Naive B cell (primary cell): ENCODE results near the gene FHIT. TPM values are rescaled to one million over a fixed set of nuclear protein-coding genes. Genes with fewer than 3 reads are reported as not detected.

Experiments used
- ATAC-seq, 2 donors: fragments of 150-1000 bp; cut with Tn5 transposase; 2 replicates each; pipeline ENCODE4 v1.10.0; 2021; ENCODE audit warnings: low read depth in 2 of 2, mild to moderate bottlenecking in 2 of 2, moderate library complexity in 2 of 2
- DNase-seq: peaks from one replicate; pipeline ENCODE4 v3.0.0; 2022
- H3K27ac Mint-ChIP-seq, 6 donors: one replicate each; pipeline ENCODE4 v1.8.0; 2020 to 2022; ENCODE audit warnings: mild to moderate bottlenecking in 6 of 6, mixed read lengths in 6 of 6, moderate library complexity in 5 of 6, inconsistent platforms in 2 of 6
- H3K27me3 Mint-ChIP-seq, 3 donors: one replicate each; pipeline ENCODE4 v1.8.0; 2021 to 2022; ENCODE audit warnings: mixed read lengths in 3 of 3, mild to moderate bottlenecking in 1 of 3
- H3K36me3 Mint-ChIP-seq, 2 donors: one replicate each; pipeline ENCODE4 v1.8.0; 2020 to 2022; ENCODE audit warnings: mixed read lengths in 2 of 2, inconsistent platforms in 1 of 2, mild to moderate bottlenecking in 1 of 2
- H3K4me1 Mint-ChIP-seq, 3 donors: one replicate each; pipeline ENCODE4 v1.8.0; 2020 to 2022; ENCODE audit warnings: mixed read lengths in 3 of 3, inconsistent platforms in 1 of 3, mild to moderate bottlenecking in 1 of 3, moderate library complexity in 1 of 3
- H3K4me3 Mint-ChIP-seq, 8 donors: one replicate each; pipeline ENCODE4 v1.8.0; 2020 to 2022; ENCODE audit warnings: mild to moderate bottlenecking in 8 of 8, mixed read lengths in 8 of 8, moderate library complexity in 8 of 8, inconsistent platforms in 2 of 8
- H3K9me3 Mint-ChIP-seq, 7 donors: one replicate each; pipeline ENCODE4 v1.8.0; 2020 to 2022; ENCODE audit warnings: mixed read lengths in 7 of 7, mild to moderate bottlenecking in 5 of 7, inconsistent platforms in 2 of 7, moderate library complexity in 1 of 7
- polyA plus RNA-seq, 6 donors: library from polyadenylated mRNA; unstranded; fragments of 300-500 nt; fragmentation: Illumina TruSeq; gene quantifications; one replicate each; pipeline ENCODE4 v1.2.3, GENCODE V29; 2021; ENCODE audit warnings: low read depth in 6 of 6

The FHIT gene
- polyA plus RNA-seq, 6 donors from 2014 or later = 3.2 to 12.6 (median 7.1) TPM

GRCh38 chr3:59756934-59757333 is 1494.3 kb downstream of the FHIT start:
- Mint-ChIP-seq H3K9me3 (peaks cover 0 to 4% (median 0%) of the 10 kb centered on the region in 7 donors), H3K4me3 (no peak overlapping the region), H3K4me1 (peaks cover 0 to 3% (median 0%) of the 10 kb centered on the region in 3 donors), H3K27ac (no peak overlapping the region), H3K27me3 (no peaks in the 10 kb centered on the region), H3K36me3 (peaks cover 0 to 6% of the 10 kb centered on the region in 2 donors)
- DNase-seq (no peak), ATAC-seq (no peak)

- Mint-ChIP-seq H3K27ac (no peak overlapping the region), H3K9me3 (peaks cover 0 to 4% (median 0%) of the 10 kb centered on the region in 7 donors), H3K36me3 (peaks cover 0 to 6% of the 10 kb centered on the region in 2 donors), H3K4me3 (no peak overlapping the region), H3K27me3 (no peaks in the 10 kb centered on the region), H3K4me1 (no peaks in the 10 kb centered on the region)
- DNase-seq (no peak), ATAC-seq (no peak)
These were observed 1496.7 kb downstream of the FHIT start for GRCh38 chr3:59754456-59755129.

- Mint-ChIP-seq H3K27ac (no peak overlapping the region), H3K27me3 (no peaks in the 10 kb centered on the region), H3K9me3 (peaks cover 0 to 4% (median 0%) of the 10 kb centered on the region in 7 donors), H3K4me3 (no peak overlapping the region), H3K4me1 (no peaks in the 10 kb centered on the region), H3K36me3 (peaks cover 0 to 6% of the 10 kb centered on the region in 2 donors)
- no peak for ATAC-seq
- no peak for DNase-seq
These were observed 1497.3 kb downstream of the FHIT start for GRCh38 chr3:59753808-59754450.

GRCh38 chr3:59752925-59753324 is 1498.3 kb downstream of the FHIT start:
- peaks cover 0 to 4% (median 0%) of the 10 kb centered on the region in 7 donors for H3K9me3 Mint-ChIP-seq
- ATAC-seq (no peak), DNase-seq (no peak)
- no peak overlapping the region for H3K27ac Mint-ChIP-seq
- no peak overlapping the region for H3K4me3 Mint-ChIP-seq
- no peaks in the 10 kb centered on the region for H3K27me3 Mint-ChIP-seq
- H3K36me3 Mint-ChIP-seq = peaks cover 0 to 6% of the 10 kb centered on the region in 2 donors
- no peaks in the 10 kb centered on the region for H3K4me1 Mint-ChIP-seq

GRCh38 chr3:59751606-59752005 is 1499.6 kb downstream of the FHIT start:
- H3K4me1 Mint-ChIP-seq = no peaks in the 10 kb centered on the region
- ATAC-seq = no peak
- no peak for DNase-seq
- H3K36me3 Mint-ChIP-seq = peaks cover 0 to 6% of the 10 kb centered on the region in 2 donors
- H3K4me3 Mint-ChIP-seq = no peak overlapping the region
- no peak overlapping the region for H3K27ac Mint-ChIP-seq
- H3K27me3 Mint-ChIP-seq = no peaks in the 10 kb centered on the region
- peaks cover 0 to 4% (median 0%) of the 10 kb centered on the region in 7 donors for H3K9me3 Mint-ChIP-seq

GRCh38 chr3:59750391-59750790 is 1500.9 kb downstream of the FHIT start:
- peaks cover 0 to 10% (median 0%) of the 10 kb centered on the region in 7 donors for H3K9me3 Mint-ChIP-seq
- H3K4me3 Mint-ChIP-seq = no peak overlapping the region
- ATAC-seq (no peak), DNase-seq (no peak)
- peaks cover 0 to 6% of the 10 kb centered on the region in 2 donors for H3K36me3 Mint-ChIP-seq
- H3K4me1 Mint-ChIP-seq = no peaks in the 10 kb centered on the region
- H3K27ac Mint-ChIP-seq = no peak overlapping the region
- H3K27me3 Mint-ChIP-seq = no peaks in the 10 kb centered on the region

GRCh38 chr3:59749291-59749690 is 1502.0 kb downstream of the FHIT start:
- Mint-ChIP-seq H3K4me1 (no peaks in the 10 kb centered on the region), H3K4me3 (no peak overlapping the region), H3K9me3 (peaks cover 0 to 10% (median 0%) of the 10 kb centered on the region in 7 donors), H3K27ac (no peak overlapping the region), H3K27me3 (no peaks in the 10 kb centered on the region), H3K36me3 (peaks cover 0 to 6% of the 10 kb centered on the region in 2 donors)
- no peak for ATAC-seq
- DNase-seq = no peak

GRCh38 chr3:59746585-59746984 is 1504.7 kb downstream of the FHIT start:
- no peak overlapping the region for H3K27ac Mint-ChIP-seq
- H3K4me3 Mint-ChIP-seq = no peak overlapping the region
- ATAC-seq = no peak

GRCh38 chr3:59737241-59737640 is 1514.0 kb downstream of the FHIT start:
- Mint-ChIP-seq H3K27me3 (no peaks in the 10 kb centered on the region), H3K4me1 (peaks cover under 1 to 6% (median 3%) of the 10 kb centered on the region in 3 donors), H3K27ac (no peak overlapping the region), H3K36me3 (no peaks in the 10 kb centered on the region), H3K9me3 (no peaks in the 10 kb centered on the region), H3K4me3 (no peak overlapping the region)
- ATAC-seq (no peak), DNase-seq (no peak)

More at GRCh38 chr3:59746585-59746984, 1504.7 kb downstream of the FHIT start:
- no peak for DNase-seq
- peaks cover 0 to 10% (median 0%) of the 10 kb centered on the region in 7 donors for H3K9me3 Mint-ChIP-seq
- H3K27me3 Mint-ChIP-seq = no peaks in the 10 kb centered on the region
- no peaks in the 10 kb centered on the region for H3K4me1 Mint-ChIP-seq
- H3K36me3 Mint-ChIP-seq = no peaks in the 10 kb centered on the region

- no peaks in the 10 kb centered on the region for H3K9me3 Mint-ChIP-seq
- no peaks in the 10 kb centered on the region for H3K36me3 Mint-ChIP-seq
These were observed 1517.2 kb downstream of the FHIT start for GRCh38 chr3:59734061-59734460.

GRCh38 chr3:59733041-59733809 is 1518.0 kb downstream of the FHIT start:
- Mint-ChIP-seq H3K4me1 (peaks cover 10 to 14% (median 13%) of the 10 kb centered on the region in 3 donors), H3K4me3 (no peak overlapping the region), H3K27ac (no peak overlapping the region)

More at GRCh38 chr3:59734061-59734460, 1517.2 kb downstream of the FHIT start:
- H3K4me3 Mint-ChIP-seq = no peak overlapping the region
- no peak overlapping the region for H3K27ac Mint-ChIP-seq
- ATAC-seq (no peak), DNase-seq (no peak)
- H3K27me3 Mint-ChIP-seq = no peaks in the 10 kb centered on the region
- peaks cover 10 to 14% (median 13%) of the 10 kb centered on the region in 3 donors for H3K4me1 Mint-ChIP-seq

GRCh38 chr3:59731943-59732342 is 1519.3 kb downstream of the FHIT start:
- ATAC-seq = peak in 1 of 2 donors; percentile 37
- Mint-ChIP-seq H3K36me3 (no peaks in the 10 kb centered on the region), H3K27ac (peak overlapping the region in 3 of 6 donors; percentile 6 to 70 (median 51)), H3K27me3 (no peaks in the 10 kb centered on the region), H3K4me3 (peak overlapping the region in 2 of 8 donors; percentile 0 to 9), H3K4me1 (peaks cover 10 to 14% (median 13%) of the 10 kb centered on the region in 3 donors), H3K9me3 (no peaks in the 10 kb centered on the region)
- no peak for DNase-seq

More at GRCh38 chr3:59733041-59733809, 1518.0 kb downstream of the FHIT start:
- DNase-seq (no peak), ATAC-seq (no peak)
- H3K27me3 Mint-ChIP-seq = no peaks in the 10 kb centered on the region
- H3K36me3 Mint-ChIP-seq = no peaks in the 10 kb centered on the region
- no peaks in the 10 kb centered on the region for H3K9me3 Mint-ChIP-seq

- Mint-ChIP-seq H3K9me3 (no peaks in the 10 kb centered on the region), H3K4me1 (peaks cover 10 to 14% (median 13%) of the 10 kb centered on the region in 3 donors), H3K36me3 (no peaks in the 10 kb centered on the region), H3K4me3 (no peak overlapping the region), H3K27me3 (no peaks in the 10 kb centered on the region), H3K27ac (peak overlapping the region in 1 of 6 donors; percentile 1)
- ATAC-seq (no peak), DNase-seq (no peak)
These were observed 1520.7 kb downstream of the FHIT start for GRCh38 chr3:59730591-59730990.
